CD14-positive monocyte (primary cell): ENCODE results near the gene MED14. TPM values are rescaled to one million over a fixed set of nuclear protein-coding genes. Genes with fewer than 3 reads are reported as not detected.

Experiments used
- DNase-seq, 3 donors: peaks; one replicate each; pipeline ENCODE4 v3.0.0-alpha.2; 2011 to 2022
- H2AFZ ChIP-seq: 2 replicates; pipeline ENCODE4 v1.6.0; 2012; ENCODE audit warnings: mild to moderate bottlenecking, low read depth, low read length, inconsistent platforms; ENCODE audit not compliant: insufficient read depth, poor library complexity, severe bottlenecking
- H3K27ac ChIP-seq, 2 donors: 1 replicate in 1 of 2; 2 replicates in 1 of 2; pipeline ENCODE4 v1.5.1; 2012 to 2013; ENCODE audit warnings: low read length in 2 of 2, control low read depth in 1 of 2, inconsistent platforms in 1 of 2, low read depth in 1 of 2, mild to moderate bottlenecking in 1 of 2
- H3K27me3 ChIP-seq, 2 donors: one replicate each; pipeline versions ENCODE4 v1.6.0 to v1.6.1; 2011 to 2013; ENCODE audit warnings: low read length in 2 of 2; ENCODE audit not compliant: control insufficient read depth in 2 of 2, insufficient read depth in 2 of 2
- H3K36me3 ChIP-seq, 2 donors: replicated peaks in 1 of 2; 1 replicate in 1 of 2; 2 replicates in 1 of 2; pipeline versions ENCODE4 v1.5.1 to v1.6.1; 2012 to 2013; ENCODE audit warnings: low read length in 2 of 2, control low read depth in 1 of 2, inconsistent platforms in 1 of 2, mild to moderate bottlenecking in 1 of 2; ENCODE audit not compliant: insufficient read depth in 2 of 2, control insufficient read depth in 1 of 2
- H3K4me1 ChIP-seq, 2 donors: 1 replicate in 1 of 2; 2 replicates in 1 of 2; pipeline versions ENCODE4 v1.5.1 to v1.6.1; 2012 to 2013; ENCODE audit warnings: low read length in 2 of 2, control low read depth in 1 of 2, inconsistent platforms in 1 of 2, mild to moderate bottlenecking in 1 of 2, moderate library complexity in 1 of 2; ENCODE audit not compliant: insufficient read depth in 2 of 2, control insufficient read depth in 1 of 2
- H3K4me2 ChIP-seq: replicated peaks from 2 replicates; pipeline ENCODE3; 2012; ENCODE audit warnings: low read length, moderate library complexity, mild to moderate bottlenecking; ENCODE audit not compliant: poor library complexity, severe bottlenecking; ENCODE audit errors: extremely low read depth
- H3K4me3 ChIP-seq, 3 experiments: fragments of 200-600 bp in 1 of 3; sonication (generic) in 1 of 3; replicated peaks in 1 of 3; 1 replicate in 2 of 3; 2 replicates in 1 of 3; pipeline ENCODE4 v1.5.1; 2011 to 2013; ENCODE audit warnings: low read length in 3 of 3, mild to moderate bottlenecking in 3 of 3, control low read depth in 2 of 3, low read depth in 2 of 3, inconsistent platforms in 1 of 3, moderate library complexity in 1 of 3
- H3K79me2 ChIP-seq: 2 replicates; pipeline ENCODE4 v1.6.0; 2012; ENCODE audit warnings: mild to moderate bottlenecking, control low read depth, inconsistent platforms, low read length, moderate library complexity; ENCODE audit not compliant: insufficient read depth
- H3K9ac ChIP-seq: 2 replicates; pipeline ENCODE4 v1.6.0; 2017; ENCODE audit warnings: low read length, mild to moderate bottlenecking; ENCODE audit not compliant: insufficient read depth, poor library complexity, severe bottlenecking
- H3K9me3 ChIP-seq, 2 donors: replicated peaks in 1 of 2; 1 replicate in 1 of 2; 2 replicates in 1 of 2; pipeline versions ENCODE4 v1.5.1 to v1.6.1; 2012 to 2013; ENCODE audit warnings: low read length in 2 of 2, control low read depth in 1 of 2; ENCODE audit not compliant: control insufficient read depth in 1 of 2, insufficient read depth in 1 of 2
- H4K20me1 ChIP-seq: 2 replicates; pipeline ENCODE4 v1.6.0; 2012; ENCODE audit warnings: mild to moderate bottlenecking, low read length, control low read depth, moderate library complexity; ENCODE audit not compliant: insufficient read depth
- H3K27ac Mint-ChIP-seq, 7 donors: one replicate each; pipeline ENCODE4 v1.8.0; 2020; ENCODE audit warnings: mild to moderate bottlenecking in 7 of 7, mixed read lengths in 7 of 7, moderate library complexity in 6 of 7, inconsistent platforms in 2 of 7
- H3K27me3 Mint-ChIP-seq, 3 donors: one replicate each; pipeline ENCODE4 v1.8.0; 2021 to 2022; ENCODE audit warnings: low read depth in 3 of 3, mild to moderate bottlenecking in 3 of 3, mixed read lengths in 3 of 3, moderate library complexity in 3 of 3, inconsistent platforms in 1 of 3
- H3K36me3 Mint-ChIP-seq, 2 donors: one replicate each; pipeline ENCODE4 v1.8.0; 2020; ENCODE audit warnings: mixed read lengths in 2 of 2, inconsistent platforms in 1 of 2, mild to moderate bottlenecking in 1 of 2
- H3K4me1 Mint-ChIP-seq: one replicate; pipeline ENCODE4 v1.8.0; 2020; ENCODE audit warnings: mild to moderate bottlenecking, mixed read lengths
- H3K4me3 Mint-ChIP-seq, 2 donors: one replicate each; pipeline ENCODE4 v1.8.0; 2020; ENCODE audit warnings: mild to moderate bottlenecking in 2 of 2, mixed read lengths in 2 of 2, moderate library complexity in 1 of 2
- H3K9me3 Mint-ChIP-seq, 7 donors: one replicate each; pipeline ENCODE4 v1.8.0; 2020 to 2022; ENCODE audit warnings: mixed read lengths in 7 of 7, mild to moderate bottlenecking in 6 of 7, moderate library complexity in 6 of 7, inconsistent platforms in 2 of 7
- CTCF ChIP-seq: fragments of 200-600 bp; IDR thresholded peaks from one replicate; pipeline ENCODE4 v1.8.0; 2022; ENCODE audit warnings: antibody characterized with exemption, mild to moderate bottlenecking
- WGBS: methylation state at CpG from one replicate; pipeline ENCODE4 v1.1.5; 2013; ENCODE audit warnings: missing lambda C conversion rate; ENCODE audit not compliant: insufficient coverage; 5-methylcytosine and 5-hydroxymethylcytosine counted together
- intact Hi-C, 2 donors: fragments of 100-400 bp; cut with micrococcal nuclease; formaldehyde crosslinking; loops; one replicate each; pipeline versions ENCODE4 v1.15.0 to v1.15.1; 2023
- polyA plus RNA-seq, 3 donors: library from polyadenylated mRNA; depleted of rRNA in 1 of 3; unstranded in 2 of 3; stranded (reverse) in 1 of 3; fragments of 300-500 nt in 2 of 3; fragments of >200 nt in 1 of 3; fragmentation: Illumina TruSeq in 2 of 3; gene quantifications; 1 replicate in 2 of 3; 2 replicates in 1 of 3; pipeline ENCODE4 v1.2.3, GENCODE V29; 2012 to 2021

MED14 gene
- polyA plus RNA-seq, 3 donors, result 3.6 to 20.4 (median 6.8) TPM

DNA sequence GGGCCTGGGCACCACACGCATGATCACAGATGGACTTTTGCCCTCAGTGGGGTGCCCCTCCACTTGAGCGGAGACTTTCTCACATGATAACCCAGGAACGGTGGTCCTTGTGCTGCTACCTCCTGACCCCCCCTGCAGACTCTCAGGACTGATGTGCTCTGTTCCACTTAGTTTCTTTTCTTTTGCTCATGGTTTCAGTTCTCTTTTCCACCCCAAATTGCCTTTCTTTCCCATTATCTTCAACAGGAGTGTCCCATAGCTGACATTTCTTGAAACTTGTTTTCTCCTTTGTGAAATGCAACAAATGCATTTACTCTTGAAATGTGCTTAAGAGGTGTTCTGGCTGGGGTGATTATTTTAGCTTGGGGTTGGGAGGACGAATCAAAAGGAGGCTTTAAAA is 103.1 kb downstream of the MED14 start:
- intact Hi-C loops, result no loop called here
- Mint-ChIP-seq H3K27ac (peak overlapping the region in 6 of 7 donors; percentile 0 to 76 (median 58)), H3K36me3 (peaks cover 71 to 95% of the 10 kb centered on the region in 2 donors), H3K9me3 (peaks cover 0 to 10% (median 0%) of the 10 kb centered on the region in 7 donors), H3K4me1 (peaks cover 34% of the 10 kb centered on the region), H3K4me3 (no peak overlapping the region), H3K27me3 (peaks cover 0 to 31% (median 2%) of the 10 kb centered on the region in 3 donors)
- peaks cover 83 to 98% of the 10 kb centered on the region in 2 donors for H3K36me3 ChIP-seq
- peak overlapping the region in 1 of 2 donors; percentile 10 for H3K27ac ChIP-seq
- H3K4me3 ChIP-seq, result no peak overlapping the region
- H4K20me1 ChIP-seq, result peaks cover 98% of the 10 kb centered on the region
- H3K9ac ChIP-seq, result no peak overlapping the region
- no peak for DNase-seq
- H3K9me3 ChIP-seq, result no peaks in the 10 kb centered on the region
- peaks cover 15% of the 10 kb centered on the region for H3K79me2 ChIP-seq
- TF ChIP-seq CTCF, result no peak
- H2AFZ ChIP-seq, result no peak overlapping the region
- peaks cover 0 to 8% of the 10 kb centered on the region in 2 donors for H3K27me3 ChIP-seq
- 71% methylated on average over 3 of the region's 4 CpGs for WGBS
- H3K4me2 ChIP-seq, result no peak overlapping the region
- H3K4me1 ChIP-seq, result peaks cover 19 to 25% of the 10 kb centered on the region in 2 donors

DNA sequence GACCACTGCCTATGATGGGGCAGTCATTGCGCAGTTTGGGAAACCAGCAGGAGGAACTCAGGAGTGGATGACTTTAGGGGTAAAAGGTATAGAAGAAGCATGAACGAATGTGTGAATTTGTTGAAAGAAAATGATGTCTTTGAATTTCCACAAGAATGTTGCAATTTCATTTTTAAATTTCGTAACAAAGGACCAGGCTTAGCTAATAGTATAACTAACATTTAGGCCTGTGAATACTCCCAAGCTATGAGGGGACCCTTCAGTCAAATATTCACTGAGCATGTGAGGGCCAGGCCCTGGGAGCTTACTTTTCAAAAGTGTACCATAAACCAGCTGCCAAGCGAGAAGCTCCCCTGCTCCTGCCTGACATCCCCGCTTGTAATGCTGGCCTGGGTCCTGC is 106.8 kb downstream of the MED14 start:
- peaks cover 0 to 2% of the 10 kb centered on the region in 2 donors for H3K27me3 ChIP-seq
- no peak overlapping the region for H2AFZ ChIP-seq
- H3K36me3 ChIP-seq, result peaks cover 50 to 82% of the 10 kb centered on the region in 2 donors
- peaks cover 0 to 25% (median 2%) of the 10 kb centered on the region in 3 donors for H3K27me3 Mint-ChIP-seq
- peaks cover 39 to 78% of the 10 kb centered on the region in 2 donors for H3K36me3 Mint-ChIP-seq
- H3K79me2 ChIP-seq, result no peaks in the 10 kb centered on the region
- H3K4me1 ChIP-seq, result peaks cover 16 to 25% of the 10 kb centered on the region in 2 donors
- H3K27ac ChIP-seq, result peak overlapping the region; percentile 32 to 50
- 83% methylated on average over 1 of the region's 5 CpGs for WGBS
- H3K4me3 Mint-ChIP-seq, result no peak overlapping the region
- peaks cover 0 to 14% (median 6%) of the 10 kb centered on the region in 7 donors for H3K9me3 Mint-ChIP-seq
- H3K27ac Mint-ChIP-seq, result peak overlapping the region in 6 of 7 donors; percentile 1 to 67 (median 48)
- H4K20me1 ChIP-seq, result peaks cover 76% of the 10 kb centered on the region
- H3K4me2 ChIP-seq, result no peak overlapping the region
- peak in 1 of 3 donors; percentile 6 for DNase-seq
- peaks cover 23% of the 10 kb centered on the region for H3K4me1 Mint-ChIP-seq
- intact Hi-C loops, result no loop called here
- peaks cover 3 to 7% of the 10 kb centered on the region in 2 donors for H3K9me3 ChIP-seq
- H3K9ac ChIP-seq, result no peak overlapping the region
- H3K4me3 ChIP-seq, result no peak overlapping the region
- TF ChIP-seq CTCF, result no peak
